ENCODE data around the gene C5orf52. TPM values are rescaled to one million over a fixed set of nuclear protein-coding genes. Genes with fewer than 3 reads are reported as not detected.

The C5orf52 gene
- total and polyA plus RNA-seq, 12 donors = not detected

DNA sequence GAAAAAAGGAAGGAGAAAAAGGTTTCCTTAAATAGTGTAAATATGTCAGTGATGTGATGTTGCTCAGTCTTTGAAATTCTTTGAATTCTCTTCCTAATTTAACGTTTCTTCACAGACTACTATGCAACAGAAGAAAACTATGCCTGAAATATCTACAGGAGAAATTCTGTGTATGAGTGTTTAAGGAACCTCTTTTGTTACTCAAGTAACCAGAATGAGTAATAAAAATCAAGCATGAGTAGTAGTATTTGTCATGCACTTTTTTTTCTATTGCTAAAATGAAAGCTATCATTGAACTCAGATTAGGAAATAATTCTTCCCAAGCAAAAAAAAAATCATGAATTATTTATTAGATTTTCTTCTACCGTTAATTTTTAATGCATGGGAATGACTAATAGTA is 39.5 kb downstream of the C5orf52 start:
- WGBS, 4 donors = 45 to 50% (median 47%) methylated on average over 2 of the region's 2 CpGs
- DNase-seq = no peak
- TF ChIP-seq POLR2A (IDR thresholded peaks at IDR 0.05) = no peak
- TF ChIP-seq, protein P1, sequence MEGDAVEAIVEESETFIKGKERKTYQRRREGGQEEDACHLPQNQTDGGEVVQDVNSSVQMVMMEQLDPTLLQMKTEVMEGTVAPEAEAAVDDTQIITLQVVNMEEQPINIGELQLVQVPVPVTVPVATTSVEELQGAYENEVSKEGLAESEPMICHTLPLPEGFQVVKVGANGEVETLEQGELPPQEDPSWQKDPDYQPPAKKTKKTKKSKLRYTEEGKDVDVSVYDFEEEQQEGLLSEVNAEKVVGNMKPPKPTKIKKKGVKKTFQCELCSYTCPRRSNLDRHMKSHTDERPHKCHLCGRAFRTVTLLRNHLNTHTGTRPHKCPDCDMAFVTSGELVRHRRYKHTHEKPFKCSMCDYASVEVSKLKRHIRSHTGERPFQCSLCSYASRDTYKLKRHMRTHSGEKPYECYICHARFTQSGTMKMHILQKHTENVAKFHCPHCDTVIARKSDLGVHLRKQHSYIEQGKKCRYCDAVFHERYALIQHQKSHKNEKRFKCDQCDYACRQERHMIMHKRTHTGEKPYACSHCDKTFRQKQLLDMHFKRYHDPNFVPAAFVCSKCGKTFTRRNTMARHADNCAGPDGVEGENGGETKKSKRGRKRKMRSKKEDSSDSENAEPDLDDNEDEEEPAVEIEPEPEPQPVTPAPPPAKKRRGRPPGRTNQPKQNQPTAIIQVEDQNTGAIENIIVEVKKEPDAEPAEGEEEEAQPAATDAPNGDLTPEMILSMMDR (IDR thresholded peaks at IDR 0.05) = no peak
- H3K27me3 ChIP-seq = no peaks in the 10 kb centered on the region
- no peaks in the 10 kb centered on the region for H3K36me3 ChIP-seq (replicated peaks in 1 of 2)
- intact Hi-C loops (cut with DNase I) = loop anchor here in 1 of 2 donors (10.0 kb wide), 2 partner anchors 276 to 376 kb away; no protein-coding TSS in a partner anchor
- H3K27ac ChIP-seq = no peak overlapping the region
- H3K4me1 ChIP-seq (replicated peaks in 1 of 2) = no peaks in the 10 kb centered on the region
- no peaks in the 10 kb centered on the region for H3K9me3 ChIP-seq (replicated peaks in 1 of 3)
- H3K4me3 ChIP-seq = no peak overlapping the region

DNA sequence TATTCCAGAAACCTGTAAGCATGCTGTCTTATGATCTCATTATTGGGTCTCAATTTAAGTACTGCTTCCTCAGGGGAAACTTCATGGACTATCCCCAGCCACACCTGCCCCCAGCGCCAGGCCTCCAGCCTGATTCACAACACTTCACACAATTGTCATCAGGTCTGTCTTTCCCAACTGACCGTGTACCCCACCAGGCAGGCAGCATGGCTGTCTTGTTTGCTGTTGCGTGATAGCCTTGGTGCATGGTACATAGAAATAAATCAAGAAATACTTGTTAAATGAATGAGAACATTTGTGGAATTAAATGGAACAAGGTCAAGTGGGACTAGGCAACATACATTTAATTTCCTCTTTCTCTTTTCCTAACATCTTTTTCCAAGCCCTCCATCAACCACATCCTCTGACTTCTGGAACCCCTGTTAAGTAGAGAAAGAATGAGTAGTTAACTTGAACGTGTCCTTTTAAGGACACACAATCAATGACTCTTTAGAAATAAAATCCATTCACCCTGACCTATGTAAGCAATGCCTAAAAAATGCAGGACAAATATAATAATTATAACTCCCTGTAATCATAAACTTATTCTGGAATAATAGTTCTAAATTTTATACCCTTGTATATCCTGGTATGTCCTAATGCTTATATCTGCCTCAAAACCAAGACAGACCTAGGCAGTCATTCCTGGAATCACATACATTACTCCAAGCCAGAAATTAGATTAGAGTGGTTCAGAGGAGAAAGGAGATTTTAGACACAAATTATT is 42.7 kb downstream of the C5orf52 start:
- no peak overlapping the region for H3K27ac ChIP-seq
- no peak for DNase-seq
- H3K4me1 ChIP-seq (replicated peaks in 1 of 2) = peaks cover 0 to 12% of the 10 kb centered on the region in 2 donors
- WGBS, 4 donors = 88 to 92% (median 91%) methylated on average over 4 of the region's 4 CpGs
- H3K9me3 ChIP-seq (replicated peaks in 1 of 3) = no peaks in the 10 kb centered on the region
- intact Hi-C loops (cut with DNase I) = loop anchor here in 1 of 2 donors (10.0 kb wide), 2 partner anchors 279 to 379 kb away; no protein-coding TSS in a partner anchor
- no peak overlapping the region for H3K4me3 ChIP-seq
- H3K27me3 ChIP-seq = no peaks in the 10 kb centered on the region
- H3K36me3 ChIP-seq (replicated peaks in 1 of 2) = no peaks in the 10 kb centered on the region
- TF ChIP-seq POLR2A (IDR thresholded peaks at IDR 0.05) = no peak
- TF ChIP-seq, protein P1 (IDR thresholded peaks at IDR 0.05) = no peak

DNA sequence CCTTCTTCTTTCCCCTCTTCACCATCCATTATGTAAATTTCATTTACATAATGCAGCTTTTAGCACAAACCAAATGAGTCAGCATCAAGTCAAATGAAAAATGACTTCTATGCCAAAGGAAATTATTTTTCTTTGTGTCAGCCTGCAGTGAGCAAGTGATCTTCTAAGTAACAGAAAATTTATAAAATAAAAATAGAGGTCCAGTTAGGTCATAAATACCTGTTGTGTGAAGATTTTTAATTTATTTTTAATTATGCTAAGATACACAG is 43.2 kb downstream of the C5orf52 start:
- H3K4me3 ChIP-seq = no peak overlapping the region
- no peak for DNase-seq
- TF ChIP-seq, protein P1 (IDR thresholded peaks at IDR 0.05) = no peak
- TF ChIP-seq POLR2A (IDR thresholded peaks at IDR 0.05) = no peak
- H3K36me3 ChIP-seq (replicated peaks in 1 of 2) = no peaks in the 10 kb centered on the region
- no peak overlapping the region for H3K27ac ChIP-seq
- peaks cover 0 to 12% of the 10 kb centered on the region in 2 donors for H3K4me1 ChIP-seq (replicated peaks in 1 of 2)
- H3K9me3 ChIP-seq (replicated peaks in 1 of 3) = no peaks in the 10 kb centered on the region
- intact Hi-C loops (cut with DNase I) = loop anchor here in 1 of 2 donors (10.0 kb wide), 2 partner anchors 280 to 380 kb away; no protein-coding TSS in a partner anchor
- no peaks in the 10 kb centered on the region for H3K27me3 ChIP-seq

DNA sequence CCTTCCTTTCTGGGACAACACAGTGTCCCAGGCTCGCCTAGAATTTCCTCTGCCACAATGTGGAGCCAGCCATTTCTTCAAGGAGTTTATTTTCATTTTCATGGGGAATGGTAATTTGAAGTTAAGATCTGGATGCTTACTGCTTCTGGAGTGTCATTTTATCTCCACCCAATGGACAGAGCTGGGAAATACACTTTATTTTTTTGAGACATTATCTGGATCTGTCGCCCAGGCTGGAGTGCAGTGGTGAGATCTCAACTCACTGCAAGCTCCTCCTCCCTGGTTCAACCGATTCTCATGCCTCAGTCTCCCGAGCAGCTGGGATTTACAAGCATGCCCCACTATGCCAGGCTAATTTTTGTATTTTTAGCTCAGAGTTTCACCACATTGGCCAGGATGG is 47.2 kb downstream of the C5orf52 start:
- DNase-seq = peak in 3 of 7 donors; percentile 17 to 35 (median 29)
- Histone ChIP-seq H3K9me3 (replicated peaks in 1 of 3) (no peaks in the 10 kb centered on the region), H3K4me1 (replicated peaks in 1 of 2) (peaks cover 0 to 12% of the 10 kb centered on the region in 2 donors), H3K27ac (no peak overlapping the region), H3K36me3 (replicated peaks in 1 of 2) (no peaks in the 10 kb centered on the region), H3K27me3 (no peaks in the 10 kb centered on the region), H3K4me3 (no peak overlapping the region)
- WGBS, 4 donors = 2 to 3% (median 2%) methylated on average over 4 of the region's 4 CpGs
- intact Hi-C loops (cut with DNase I) = loop anchor here in 1 of 2 donors (10.0 kb wide), 2 partner anchors 284 to 384 kb away; no protein-coding TSS in a partner anchor
- TF ChIP-seq, protein P1 (IDR thresholded peaks at IDR 0.05) = peak; percentile 17 to 86 (median 75)
- TF ChIP-seq POLR2A (IDR thresholded peaks at IDR 0.05) = no peak

Data from adrenal gland (tissue), 12 donors.